GM18511 (cell line): ENCODE results near the gene TRMT112.
"Not testable (repeated sequence)": the region's sequence is repeated elsewhere in the genome, so short reads cannot be mapped to it uniquely, and the experiment has no call there.

Experiments used
- ATAC-seq: cut with Tn5 transposase; IDR thresholded peaks from one replicate; pipeline ENCODE4 v1.9.1; 2021; ENCODE audit warnings: mild to moderate bottlenecking, moderate library complexity; ENCODE audit not compliant: unreplicated experiment

Gene TRMT112

GRCh38 chr11:64313491-64314145 lies 3.7 kb downstream of the TRMT112 start:
- ATAC-seq, result no peak

GRCh38 chr11:64312947-64313346 lies 4.4 kb downstream of the TRMT112 start:
- ATAC-seq, result no peak

GRCh38 chr11:64307795-64308194 lies 9.6 kb downstream of the TRMT112 start:
- not testable (repeated sequence) for ATAC-seq

GRCh38 chr11:64306876-64307622 lies 10.3 kb downstream of the TRMT112 start:
- no peak for ATAC-seq

- no peak for ATAC-seq
Observed at GRCh38 chr11:64306563-64306875, 10.8 kb downstream of the TRMT112 start.

- ATAC-seq, result peak; percentile 34
Observed at GRCh38 chr11:64305691-64306562, 11.4 kb downstream of the TRMT112 start.

- ATAC-seq, result peak; percentile 63
Observed at GRCh38 chr11:64305075-64305690, 12.2 kb downstream of the TRMT112 start, which contains the start of gene ESRRA. ESRRA (plus strand) TSS chr11:64305524; CDS start chr11:64307180, 1,656 bp downstream.

- peak; percentile 41 for ATAC-seq
Observed at GRCh38 chr11:64304316-64305072, 12.9 kb downstream of the TRMT112 start.

- no peak for ATAC-seq
Observed at GRCh38 chr11:64304032-64304315, 13.4 kb downstream of the TRMT112 start.

- no peak for ATAC-seq
Observed at GRCh38 chr11:64303109-64304031, 14.0 kb downstream of the TRMT112 start.

- no peak for ATAC-seq
Observed at GRCh38 chr11:64299847-64300648, 17.3 kb downstream of the TRMT112 start, which contains the start of gene CATSPERZ. CATSPERZ (plus strand) TSS chr11:64300358; CDS start chr11:64300411, 53 bp downstream.

GRCh38 chr11:64298966-64299846 lies 18.2 kb downstream of the TRMT112 start:
- no peak for ATAC-seq

- no peak for ATAC-seq
Observed at GRCh38 chr11:64297699-64298358, 19.5 kb downstream of the TRMT112 start.

- ATAC-seq, result no peak
Observed at GRCh38 chr11:64296830-64297698, 20.3 kb downstream of the TRMT112 start.

GRCh38 chr11:64296236-64296635 lies 21.1 kb downstream of the TRMT112 start:
- ATAC-seq, result no peak

- ATAC-seq, result no peak
Observed at GRCh38 chr11:64295760-64296159, 21.6 kb downstream of the TRMT112 start.
